Loucy (cell line): ENCODE data around the gene IFNG.

Experiments
- H2AFZ ChIP-seq: fragments of 200-600 bp; sonication (generic); 2 replicates; pipeline ENCODE4 v1.6.0; 2016; ENCODE audit warnings: antibody characterized with exemption, mild to moderate bottlenecking, low read length, moderate library complexity
- H3F3A ChIP-seq: fragments of 200-600 bp; 2 replicates; pipeline ENCODE4 v1.6.0; 2016; ENCODE audit warnings: antibody characterized with exemption, low read depth, mild to moderate bottlenecking
- H3K27me3 ChIP-seq: fragments of 200-600 bp; sonication (generic); 2 replicates; pipeline ENCODE4 v1.6.1; 2014; ENCODE audit warnings: low read length, mild to moderate bottlenecking; ENCODE audit not compliant: insufficient read depth, poor library complexity, severe bottlenecking
- H3K36me3 ChIP-seq: fragments of 200-600 bp; sonication (generic); 2 replicates; pipeline ENCODE4 v1.6.1; 2016; ENCODE audit warnings: low read length; ENCODE audit not compliant: insufficient read depth
- H3K4me1 ChIP-seq: fragments of 200-600 bp; sonication (generic); 2 replicates; pipeline ENCODE4 v1.5.1; 2014; ENCODE audit warnings: low read length, mild to moderate bottlenecking; ENCODE audit not compliant: insufficient read depth, poor library complexity, severe bottlenecking
- H3K4me2 ChIP-seq: fragments of 200-600 bp; sonication (generic); 2 replicates; pipeline ENCODE4 v1.6.0; 2014; ENCODE audit warnings: antibody characterized with exemption, low read length, low read depth, mild to moderate bottlenecking; ENCODE audit not compliant: poor library complexity, severe bottlenecking
- H3K4me3 ChIP-seq: fragments of 200-600 bp; sonication (generic); 2 replicates; pipeline ENCODE4 v1.5.1; 2014; ENCODE audit warnings: low read length, mild to moderate bottlenecking, mixed read lengths; ENCODE audit not compliant: poor library complexity, severe bottlenecking
- H3K79me2 ChIP-seq: fragments of 200-600 bp; sonication (generic); 2 replicates; pipeline ENCODE4 v1.6.1; 2014; ENCODE audit warnings: low read length; ENCODE audit not compliant: insufficient read depth
- H3K9ac ChIP-seq: fragments of 200-600 bp; sonication (generic); 2 replicates; pipeline ENCODE4 v1.6.0; 2014; ENCODE audit warnings: mild to moderate bottlenecking, low read depth, low read length, moderate library complexity; ENCODE audit not compliant: poor library complexity, severe bottlenecking
- H3K9me2 ChIP-seq: fragments of 200-600 bp; sonication (generic); replicated peaks from 2 replicates; pipeline ENCODE4 v1.6.1; 2016; ENCODE audit warnings: low read depth, low read length, mixed read lengths
- H3K9me3 ChIP-seq: fragments of 200-600 bp; sonication (generic); 2 replicates; pipeline ENCODE4 v1.6.1; 2014; ENCODE audit warnings: mild to moderate bottlenecking, antibody characterized with exemption, low read length, low read depth; ENCODE audit not compliant: insufficient read depth
- H4K20me1 ChIP-seq: fragments of 200-600 bp; sonication (generic); 2 replicates; pipeline ENCODE4 v1.6.0; 2014; ENCODE audit warnings: antibody characterized with exemption, low read length, mild to moderate bottlenecking; ENCODE audit not compliant: insufficient read depth, poor library complexity, severe bottlenecking
- EZH2phosphoT487 ChIP-seq: fragments of 200-600 bp; IDR thresholded peaks from 2 replicates; pipeline ENCODE4 v1.6.1; 2018; ENCODE audit warnings: antibody characterized with exemption, mild to moderate bottlenecking, moderate library complexity, borderline replicate concordance
- TF ChIP-seq, protein P1 (sequence below): fragments of 200-600 bp; sonication (generic); conservative IDR thresholded peaks from 2 replicates; pipeline ENCODE4 v1.5.1; 2014; ENCODE audit warnings: mild to moderate bottlenecking, antibody characterized with exemption, low read length

The IFNG gene

DNA sequence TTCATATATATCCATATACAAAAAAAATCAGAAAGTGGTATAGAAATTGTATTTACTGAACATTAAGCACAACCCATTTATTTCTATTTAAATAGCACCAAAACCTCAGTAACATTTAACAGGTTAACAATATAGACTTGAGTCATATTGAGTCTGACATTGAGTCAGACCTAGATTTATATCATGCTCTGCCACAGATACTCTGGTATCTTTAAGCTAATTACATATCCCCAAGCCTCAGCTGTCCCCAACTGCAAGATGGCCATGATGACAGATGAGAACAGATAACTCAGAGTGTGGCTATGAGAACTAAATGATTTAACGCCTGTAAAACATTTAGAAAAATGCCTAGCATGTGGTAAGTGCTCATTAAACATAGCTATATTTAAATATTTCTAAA is 40.3 kb downstream of the IFNG start:
- no peak overlapping the region for H3K4me3 ChIP-seq
- H3F3A ChIP-seq: no peaks in the 10 kb centered on the region
- no peak overlapping the region for H3K9ac ChIP-seq
- no peaks in the 10 kb centered on the region for H3K36me3 ChIP-seq
- no peaks in the 10 kb centered on the region for H3K9me2 ChIP-seq
- no peaks in the 10 kb centered on the region for H3K27me3 ChIP-seq
- TF ChIP-seq, protein P1, sequence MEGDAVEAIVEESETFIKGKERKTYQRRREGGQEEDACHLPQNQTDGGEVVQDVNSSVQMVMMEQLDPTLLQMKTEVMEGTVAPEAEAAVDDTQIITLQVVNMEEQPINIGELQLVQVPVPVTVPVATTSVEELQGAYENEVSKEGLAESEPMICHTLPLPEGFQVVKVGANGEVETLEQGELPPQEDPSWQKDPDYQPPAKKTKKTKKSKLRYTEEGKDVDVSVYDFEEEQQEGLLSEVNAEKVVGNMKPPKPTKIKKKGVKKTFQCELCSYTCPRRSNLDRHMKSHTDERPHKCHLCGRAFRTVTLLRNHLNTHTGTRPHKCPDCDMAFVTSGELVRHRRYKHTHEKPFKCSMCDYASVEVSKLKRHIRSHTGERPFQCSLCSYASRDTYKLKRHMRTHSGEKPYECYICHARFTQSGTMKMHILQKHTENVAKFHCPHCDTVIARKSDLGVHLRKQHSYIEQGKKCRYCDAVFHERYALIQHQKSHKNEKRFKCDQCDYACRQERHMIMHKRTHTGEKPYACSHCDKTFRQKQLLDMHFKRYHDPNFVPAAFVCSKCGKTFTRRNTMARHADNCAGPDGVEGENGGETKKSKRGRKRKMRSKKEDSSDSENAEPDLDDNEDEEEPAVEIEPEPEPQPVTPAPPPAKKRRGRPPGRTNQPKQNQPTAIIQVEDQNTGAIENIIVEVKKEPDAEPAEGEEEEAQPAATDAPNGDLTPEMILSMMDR: no peak
- TF ChIP-seq EZH2phosphoT487: no peak
- H3K79me2 ChIP-seq: no peaks in the 10 kb centered on the region
- H3K4me2 ChIP-seq: no peak overlapping the region
- H2AFZ ChIP-seq: no peak overlapping the region
- H3K4me1 ChIP-seq: peaks cover 31% of the 10 kb centered on the region
- no peaks in the 10 kb centered on the region for H4K20me1 ChIP-seq
- H3K9me3 ChIP-seq: no peaks in the 10 kb centered on the region

DNA sequence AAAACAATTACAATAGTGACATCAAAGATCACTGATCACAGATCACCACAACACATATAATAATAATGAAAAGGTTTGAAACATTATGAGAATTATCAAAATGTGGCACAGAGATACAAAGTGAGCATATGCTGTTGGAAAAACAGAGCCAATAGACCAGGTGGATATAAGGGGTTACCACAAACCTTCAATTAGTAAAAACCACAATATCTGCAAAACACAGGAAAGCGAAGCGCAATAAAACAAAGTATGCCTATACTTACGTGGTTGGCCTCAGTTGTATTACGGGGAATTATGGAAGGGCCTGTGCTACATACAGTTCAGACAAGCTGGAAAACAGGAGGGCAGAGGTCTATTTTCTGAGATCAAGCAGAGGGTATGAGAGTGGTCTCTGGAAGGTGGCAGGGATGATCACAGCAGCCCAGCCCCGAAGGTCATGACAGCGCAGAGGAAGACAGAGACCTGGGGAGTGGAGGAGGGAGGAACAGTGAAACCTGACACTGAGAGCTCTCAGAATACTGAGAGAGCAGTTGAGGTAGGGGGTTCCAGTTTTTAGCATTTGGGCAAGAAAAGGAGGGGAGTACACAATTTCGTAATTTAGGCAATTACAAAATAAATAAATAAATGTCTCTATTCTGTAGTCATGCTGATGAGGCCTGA is 41.3 kb downstream of the IFNG start:
- peaks cover 31% of the 10 kb centered on the region for H3K4me1 ChIP-seq
- no peak overlapping the region for H3K9ac ChIP-seq
- no peaks in the 10 kb centered on the region for H3F3A ChIP-seq
- no peaks in the 10 kb centered on the region for H3K79me2 ChIP-seq
- no peak overlapping the region for H2AFZ ChIP-seq
- H3K9me3 ChIP-seq: no peaks in the 10 kb centered on the region
- no peak for TF ChIP-seq EZH2phosphoT487
- TF ChIP-seq, protein P1: no peak
- no peaks in the 10 kb centered on the region for H3K27me3 ChIP-seq
- peak overlapping the region; percentile 60 for H3K4me2 ChIP-seq
- H3K36me3 ChIP-seq: no peaks in the 10 kb centered on the region
- no peaks in the 10 kb centered on the region for H4K20me1 ChIP-seq
- no peaks in the 10 kb centered on the region for H3K9me2 ChIP-seq
- H3K4me3 ChIP-seq: peak overlapping the region; percentile 20

DNA sequence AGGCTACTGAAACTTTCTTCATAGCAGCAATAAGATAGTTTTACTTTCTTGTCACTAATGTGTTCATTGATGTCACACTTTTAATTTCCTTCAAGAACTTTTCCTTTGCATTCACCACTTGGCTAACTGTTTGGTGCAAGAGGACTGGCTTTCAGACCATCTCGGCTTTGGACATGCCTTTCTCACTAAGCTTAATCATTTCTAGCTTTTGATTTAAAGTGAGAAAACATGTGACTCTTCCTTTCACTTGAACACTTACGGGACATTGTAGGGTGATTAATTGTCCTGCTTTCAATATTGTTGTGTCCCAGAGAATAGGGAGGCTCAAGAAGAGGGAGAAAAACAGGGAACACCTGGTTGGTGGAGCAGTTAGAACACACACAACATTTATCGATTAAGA is 41.9 kb downstream of the IFNG start:
- Histone ChIP-seq H3K4me1 (peaks cover 26% of the 10 kb centered on the region), H2AFZ (no peak overlapping the region), H3K9ac (no peak overlapping the region), H3K4me2 (peak overlapping the region; percentile 60), H3F3A (no peaks in the 10 kb centered on the region), H4K20me1 (no peaks in the 10 kb centered on the region), H3K4me3 (no peak overlapping the region), H3K36me3 (no peaks in the 10 kb centered on the region), H3K9me3 (no peaks in the 10 kb centered on the region), H3K9me2 (no peaks in the 10 kb centered on the region), H3K79me2 (no peaks in the 10 kb centered on the region), H3K27me3 (no peaks in the 10 kb centered on the region)
- TF ChIP-seq, protein P1: no peak
- TF ChIP-seq EZH2phosphoT487: no peak
